CD14-positive monocyte (primary cell): Measurements from ENCODE around the gene LENEP. TPM values are rescaled to one million over a fixed set of nuclear protein-coding genes. Genes with fewer than 3 reads are reported as not detected.

Experiments
- DNase-seq, 3 donors: peaks; one replicate each; pipeline ENCODE4 v3.0.0-alpha.2; 2011 to 2022
- H2AFZ ChIP-seq: 2 replicates; pipeline ENCODE4 v1.6.0; 2012; ENCODE audit warnings: mild to moderate bottlenecking, low read depth, low read length, inconsistent platforms; ENCODE audit not compliant: insufficient read depth, poor library complexity, severe bottlenecking
- H3K27ac ChIP-seq, 2 donors: 1 replicate in 1 of 2; 2 replicates in 1 of 2; pipeline ENCODE4 v1.5.1; 2012 to 2013; ENCODE audit warnings: low read length in 2 of 2, control low read depth in 1 of 2, inconsistent platforms in 1 of 2, low read depth in 1 of 2, mild to moderate bottlenecking in 1 of 2
- H3K27me3 ChIP-seq, 2 donors: one replicate each; pipeline versions ENCODE4 v1.6.0 to v1.6.1; 2011 to 2013; ENCODE audit warnings: low read length in 2 of 2; ENCODE audit not compliant: control insufficient read depth in 2 of 2, insufficient read depth in 2 of 2
- H3K36me3 ChIP-seq, 2 donors: replicated peaks in 1 of 2; 1 replicate in 1 of 2; 2 replicates in 1 of 2; pipeline versions ENCODE4 v1.5.1 to v1.6.1; 2012 to 2013; ENCODE audit warnings: low read length in 2 of 2, control low read depth in 1 of 2, inconsistent platforms in 1 of 2, mild to moderate bottlenecking in 1 of 2; ENCODE audit not compliant: insufficient read depth in 2 of 2, control insufficient read depth in 1 of 2
- H3K4me1 ChIP-seq, 2 donors: 1 replicate in 1 of 2; 2 replicates in 1 of 2; pipeline versions ENCODE4 v1.5.1 to v1.6.1; 2012 to 2013; ENCODE audit warnings: low read length in 2 of 2, control low read depth in 1 of 2, inconsistent platforms in 1 of 2, mild to moderate bottlenecking in 1 of 2, moderate library complexity in 1 of 2; ENCODE audit not compliant: insufficient read depth in 2 of 2, control insufficient read depth in 1 of 2
- H3K4me2 ChIP-seq: replicated peaks from 2 replicates; pipeline ENCODE3; 2012; ENCODE audit warnings: low read length, moderate library complexity, mild to moderate bottlenecking; ENCODE audit not compliant: poor library complexity, severe bottlenecking; ENCODE audit errors: extremely low read depth
- H3K4me3 ChIP-seq, 3 experiments: fragments of 200-600 bp in 1 of 3; sonication (generic) in 1 of 3; replicated peaks in 1 of 3; 1 replicate in 2 of 3; 2 replicates in 1 of 3; pipeline ENCODE4 v1.5.1; 2011 to 2013; ENCODE audit warnings: low read length in 3 of 3, mild to moderate bottlenecking in 3 of 3, control low read depth in 2 of 3, low read depth in 2 of 3, inconsistent platforms in 1 of 3, moderate library complexity in 1 of 3
- H3K79me2 ChIP-seq: 2 replicates; pipeline ENCODE4 v1.6.0; 2012; ENCODE audit warnings: mild to moderate bottlenecking, control low read depth, inconsistent platforms, low read length, moderate library complexity; ENCODE audit not compliant: insufficient read depth
- H3K9ac ChIP-seq: 2 replicates; pipeline ENCODE4 v1.6.0; 2017; ENCODE audit warnings: low read length, mild to moderate bottlenecking; ENCODE audit not compliant: insufficient read depth, poor library complexity, severe bottlenecking
- H3K9me3 ChIP-seq, 2 donors: replicated peaks in 1 of 2; 1 replicate in 1 of 2; 2 replicates in 1 of 2; pipeline versions ENCODE4 v1.5.1 to v1.6.1; 2012 to 2013; ENCODE audit warnings: low read length in 2 of 2, control low read depth in 1 of 2; ENCODE audit not compliant: control insufficient read depth in 1 of 2, insufficient read depth in 1 of 2
- H4K20me1 ChIP-seq: 2 replicates; pipeline ENCODE4 v1.6.0; 2012; ENCODE audit warnings: mild to moderate bottlenecking, low read length, control low read depth, moderate library complexity; ENCODE audit not compliant: insufficient read depth
- H3K27ac Mint-ChIP-seq, 7 donors: one replicate each; pipeline ENCODE4 v1.8.0; 2020; ENCODE audit warnings: mild to moderate bottlenecking in 7 of 7, mixed read lengths in 7 of 7, moderate library complexity in 6 of 7, inconsistent platforms in 2 of 7
- H3K27me3 Mint-ChIP-seq, 3 donors: one replicate each; pipeline ENCODE4 v1.8.0; 2021 to 2022; ENCODE audit warnings: low read depth in 3 of 3, mild to moderate bottlenecking in 3 of 3, mixed read lengths in 3 of 3, moderate library complexity in 3 of 3, inconsistent platforms in 1 of 3
- H3K36me3 Mint-ChIP-seq, 2 donors: one replicate each; pipeline ENCODE4 v1.8.0; 2020; ENCODE audit warnings: mixed read lengths in 2 of 2, inconsistent platforms in 1 of 2, mild to moderate bottlenecking in 1 of 2
- H3K4me1 Mint-ChIP-seq: one replicate; pipeline ENCODE4 v1.8.0; 2020; ENCODE audit warnings: mild to moderate bottlenecking, mixed read lengths
- H3K4me3 Mint-ChIP-seq, 2 donors: one replicate each; pipeline ENCODE4 v1.8.0; 2020; ENCODE audit warnings: mild to moderate bottlenecking in 2 of 2, mixed read lengths in 2 of 2, moderate library complexity in 1 of 2
- H3K9me3 Mint-ChIP-seq, 7 donors: one replicate each; pipeline ENCODE4 v1.8.0; 2020 to 2022; ENCODE audit warnings: mixed read lengths in 7 of 7, mild to moderate bottlenecking in 6 of 7, moderate library complexity in 6 of 7, inconsistent platforms in 2 of 7
- WGBS: methylation state at CpG from one replicate; pipeline ENCODE4 v1.1.5; 2013; ENCODE audit warnings: missing lambda C conversion rate; ENCODE audit not compliant: insufficient coverage; 5-methylcytosine and 5-hydroxymethylcytosine counted together
- intact Hi-C, 2 donors: fragments of 100-400 bp; cut with micrococcal nuclease; formaldehyde crosslinking; loops; one replicate each; pipeline versions ENCODE4 v1.15.0 to v1.15.1; 2023
- polyA plus RNA-seq, 3 donors: library from polyadenylated mRNA; depleted of rRNA in 1 of 3; unstranded in 2 of 3; stranded (reverse) in 1 of 3; fragments of 300-500 nt in 2 of 3; fragments of >200 nt in 1 of 3; fragmentation: Illumina TruSeq in 2 of 3; gene quantifications; 1 replicate in 2 of 3; 2 replicates in 1 of 3; pipeline ENCODE4 v1.2.3, GENCODE V29; 2012 to 2021
- TF ChIP-seq, protein P1 (sequence below): fragments of 200-600 bp; IDR thresholded peaks from one replicate; pipeline ENCODE4 v1.8.0; 2022; ENCODE audit warnings: antibody characterized with exemption, mild to moderate bottlenecking

Gene LENEP
- polyA plus RNA-seq, 3 donors, result not detected

DNA sequence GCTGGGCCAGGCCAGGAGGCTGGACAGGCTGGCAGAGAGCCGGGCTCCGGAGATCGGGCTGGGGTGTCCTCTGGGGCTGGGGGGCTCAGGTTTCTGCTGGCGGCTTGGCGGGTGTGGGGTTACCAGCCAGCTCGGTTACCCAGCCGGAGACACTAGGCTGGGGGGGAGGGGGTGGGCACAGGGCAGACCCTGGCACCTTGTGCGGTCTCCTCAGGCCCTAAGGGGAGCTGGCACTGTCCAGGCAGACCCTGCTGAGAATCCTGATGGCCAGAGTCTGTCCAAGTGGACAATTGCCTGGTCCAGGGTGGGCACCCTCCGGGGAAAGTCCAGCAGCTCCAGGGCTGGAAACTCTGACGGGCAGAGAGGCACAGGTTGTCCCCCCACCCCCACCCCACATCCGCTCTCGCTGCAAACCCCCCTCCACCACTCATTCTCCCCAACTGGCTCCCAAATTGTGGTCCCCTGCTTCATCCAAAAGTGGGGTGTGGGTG lies 15.9 kb downstream of the LENEP start:
- H3K4me3 Mint-ChIP-seq, result peak overlapping the region; percentile 91 to 98
- H3K9me3 Mint-ChIP-seq, result no peaks in the 10 kb centered on the region
- H3K4me2 ChIP-seq, result peak overlapping the region; percentile 100
- 71% methylated on average over 9 of the region's 12 CpGs for WGBS
- H3K4me1 ChIP-seq, result peaks cover 86 to 100% of the 10 kb centered on the region in 2 donors
- peaks cover 13 to 35% of the 10 kb centered on the region in 2 donors for H3K36me3 Mint-ChIP-seq
- H4K20me1 ChIP-seq, result peaks cover 69% of the 10 kb centered on the region
- no peak overlapping the region for H2AFZ ChIP-seq
- no peaks in the 10 kb centered on the region for H3K27me3 ChIP-seq
- peaks cover 100% of the 10 kb centered on the region for H3K79me2 ChIP-seq
- peak overlapping the region; percentile 91 to 99 for H3K27ac ChIP-seq
- peak overlapping the region; percentile 89 to 100 (median 93) for H3K4me3 ChIP-seq
- intact Hi-C loops, result loop anchor here (5.0 kb wide), 2 partner anchors 37 to 43 kb away; partner anchors contain the start of genes ADAM15 (in 1 of the 2), CKS1B (in 1 of the 2) and SHC1 (in 1 of the 2)
- H3K9ac ChIP-seq, result peak overlapping the region; percentile 79
- H3K27ac Mint-ChIP-seq, result peak overlapping the region; percentile 86 to 96 (median 94)
- TF ChIP-seq, protein P1, sequence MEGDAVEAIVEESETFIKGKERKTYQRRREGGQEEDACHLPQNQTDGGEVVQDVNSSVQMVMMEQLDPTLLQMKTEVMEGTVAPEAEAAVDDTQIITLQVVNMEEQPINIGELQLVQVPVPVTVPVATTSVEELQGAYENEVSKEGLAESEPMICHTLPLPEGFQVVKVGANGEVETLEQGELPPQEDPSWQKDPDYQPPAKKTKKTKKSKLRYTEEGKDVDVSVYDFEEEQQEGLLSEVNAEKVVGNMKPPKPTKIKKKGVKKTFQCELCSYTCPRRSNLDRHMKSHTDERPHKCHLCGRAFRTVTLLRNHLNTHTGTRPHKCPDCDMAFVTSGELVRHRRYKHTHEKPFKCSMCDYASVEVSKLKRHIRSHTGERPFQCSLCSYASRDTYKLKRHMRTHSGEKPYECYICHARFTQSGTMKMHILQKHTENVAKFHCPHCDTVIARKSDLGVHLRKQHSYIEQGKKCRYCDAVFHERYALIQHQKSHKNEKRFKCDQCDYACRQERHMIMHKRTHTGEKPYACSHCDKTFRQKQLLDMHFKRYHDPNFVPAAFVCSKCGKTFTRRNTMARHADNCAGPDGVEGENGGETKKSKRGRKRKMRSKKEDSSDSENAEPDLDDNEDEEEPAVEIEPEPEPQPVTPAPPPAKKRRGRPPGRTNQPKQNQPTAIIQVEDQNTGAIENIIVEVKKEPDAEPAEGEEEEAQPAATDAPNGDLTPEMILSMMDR, result no peak
- H3K36me3 ChIP-seq, result peaks cover 7 to 16% of the 10 kb centered on the region in 2 donors
- no peaks in the 10 kb centered on the region for H3K27me3 Mint-ChIP-seq
- no peaks in the 10 kb centered on the region for H3K9me3 ChIP-seq
- DNase-seq, result no peak
- H3K4me1 Mint-ChIP-seq, result peaks cover 80% of the 10 kb centered on the region

DNA sequence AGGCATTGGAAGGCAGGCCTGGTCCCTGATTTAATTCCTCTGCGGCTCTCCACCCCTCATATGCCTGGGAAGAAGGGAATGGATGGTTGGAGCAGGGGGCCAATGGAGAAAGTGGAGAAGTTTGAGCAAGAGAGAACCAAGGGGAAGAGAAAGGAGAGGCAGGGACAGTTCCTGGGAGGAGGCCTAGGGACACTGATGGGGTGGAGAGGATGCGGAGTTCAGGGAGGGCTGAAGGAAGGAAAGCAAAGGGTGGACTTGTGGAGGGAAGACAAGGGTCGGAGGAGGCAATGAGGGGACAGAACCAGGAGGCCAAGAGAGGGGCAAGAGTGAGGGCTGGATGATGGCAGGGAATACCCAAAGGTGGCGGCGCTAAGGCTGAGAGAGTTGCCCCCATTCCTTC lies 16.4 kb downstream of the LENEP start:
- Mint-ChIP-seq H3K4me3 (peak overlapping the region; percentile 91 to 98), H3K4me1 (peaks cover 78% of the 10 kb centered on the region), H3K9me3 (no peaks in the 10 kb centered on the region), H3K27me3 (no peaks in the 10 kb centered on the region), H3K27ac (peak overlapping the region; percentile 81 to 96 (median 94)), H3K36me3 (peaks cover 18 to 40% of the 10 kb centered on the region in 2 donors)
- intact Hi-C loops, result loop anchor here (5.0 kb wide), 2 partner anchors 37 to 43 kb away; partner anchors contain the start of genes ADAM15 (in 1 of the 2), CKS1B (in 1 of the 2) and SHC1 (in 1 of the 2)
- Histone ChIP-seq H3K36me3 (peaks cover 11 to 20% of the 10 kb centered on the region in 2 donors), H3K27ac (peak overlapping the region; percentile 91 to 99), H3K9ac (peak overlapping the region; percentile 79), H3K9me3 (no peaks in the 10 kb centered on the region), H3K4me1 (peaks cover 86 to 100% of the 10 kb centered on the region in 2 donors), H3K79me2 (peaks cover 100% of the 10 kb centered on the region), H2AFZ (no peak overlapping the region), H3K27me3 (no peaks in the 10 kb centered on the region), H4K20me1 (peaks cover 74% of the 10 kb centered on the region), H3K4me2 (peak overlapping the region; percentile 100), H3K4me3 (peak overlapping the region; percentile 89 to 100 (median 93))
- DNase-seq, result no peak
- TF ChIP-seq, protein P1, result no peak
- 17% methylated on average over 2 of the region's 5 CpGs for WGBS
